Stimulated activated effector memory CD8-positive, alpha-beta T cell treated with anti-CD3 and anti-CD28 coated beads, Interleukin-12 subunit alpha, Interleukin-12 subunit beta, amount 100 ng/mL, for 72 hours (primary cell): ENCODE measurements around the gene ZNF580.

ENCODE experiments used
- ATAC-seq: fragments of 150-1000 bp; cut with Tn5 transposase; 2 replicates; pipeline ENCODE4 v1.10.0; 2021
- DNase-seq, 2 donors: peaks; one replicate each; pipeline ENCODE4 v3.0.0; 2021 to 2022; ENCODE audit warnings: low spot score in 2 of 2
- H3K27ac Mint-ChIP-seq: one replicate; pipeline ENCODE4 v1.8.0; 2022; ENCODE audit warnings: mild to moderate bottlenecking, mixed read lengths
- H3K36me3 Mint-ChIP-seq: one replicate; pipeline ENCODE4 v1.8.0; 2022; ENCODE audit warnings: mild to moderate bottlenecking, mixed read lengths
- H3K4me1 Mint-ChIP-seq: one replicate; pipeline ENCODE4 v1.8.0; 2022; ENCODE audit warnings: mixed read lengths
- H3K4me3 Mint-ChIP-seq: one replicate; pipeline ENCODE4 v1.8.0; 2022; ENCODE audit warnings: mild to moderate bottlenecking, mixed read lengths
- H3K9me3 Mint-ChIP-seq: one replicate; pipeline ENCODE4 v1.8.0; 2022; ENCODE audit warnings: mixed read lengths

Gene ZNF580

GRCh38 chr19:55690109-55690768 is 49.4 kb downstream of the ZNF580 start:
- DNase-seq (no peak), ATAC-seq (no peak)
- Mint-ChIP-seq H3K36me3 (peaks cover 77% of the 10 kb centered on the region), H3K4me3 (no peak overlapping the region), H3K27ac (no peak overlapping the region), H3K4me1 (peaks cover 20% of the 10 kb centered on the region), H3K9me3 (no peaks in the 10 kb centered on the region)

- no peaks in the 10 kb centered on the region for H3K9me3 Mint-ChIP-seq
- no peak overlapping the region for H3K4me3 Mint-ChIP-seq
- ATAC-seq: no peak
- DNase-seq: no peak
- peaks cover 77% of the 10 kb centered on the region for H3K36me3 Mint-ChIP-seq
- peaks cover 13% of the 10 kb centered on the region for H3K4me1 Mint-ChIP-seq
- no peak overlapping the region for H3K27ac Mint-ChIP-seq
Observed at GRCh38 chr19:55690769-55691545, 50.2 kb downstream of the ZNF580 start.

GRCh38 chr19:55691561-55692481 is 51.0 kb downstream of the ZNF580 start:
- H3K9me3 Mint-ChIP-seq: no peaks in the 10 kb centered on the region
- H3K4me1 Mint-ChIP-seq: peaks cover 7% of the 10 kb centered on the region
- H3K36me3 Mint-ChIP-seq: peaks cover 77% of the 10 kb centered on the region
- H3K4me3 Mint-ChIP-seq: no peak overlapping the region
- H3K27ac Mint-ChIP-seq: no peak overlapping the region
- no peak for ATAC-seq
- no peak for DNase-seq

- DNase-seq (no peak), ATAC-seq (no peak)
- Mint-ChIP-seq H3K27ac (no peak overlapping the region), H3K4me3 (no peak overlapping the region), H3K9me3 (no peaks in the 10 kb centered on the region), H3K4me1 (no peaks in the 10 kb centered on the region), H3K36me3 (peaks cover 74% of the 10 kb centered on the region)
Observed at GRCh38 chr19:55692681-55693081, 51.9 kb downstream of the ZNF580 start.
